Neural cell (in vitro differentiated cells): ENCODE results near the gene GFM1. TPM values are rescaled to one million over a fixed set of nuclear protein-coding genes. Genes with fewer than 3 reads are reported as not detected.
A peak's percentile ranks its signal among the peaks of the same experiment; 100 is the strongest.

Experiments
- H2AFZ ChIP-seq: fragments of 200-600, 300-800 bp; sonication (generic), shearing (Covaris generic); 2 replicates; pipeline ENCODE4 v1.6.0; 2014; ENCODE audit warnings: low read depth, mild to moderate bottlenecking, antibody characterized with exemption, low read length, moderate library complexity
- H3F3A ChIP-seq: fragments of 200-600 bp; shearing (Covaris generic); 2 replicates; pipeline ENCODE4 v1.6.1; 2016; ENCODE audit warnings: mild to moderate bottlenecking, moderate library complexity, mixed read lengths, antibody characterized with exemption, low read length; ENCODE audit not compliant: insufficient read depth, poor library complexity, severe bottlenecking
- H3K27ac ChIP-seq: fragments of 200-600, 300-800 bp; sonication (generic), shearing (Covaris generic); 2 replicates; pipeline ENCODE4 v1.5.1; 2014; ENCODE audit warnings: mild to moderate bottlenecking, low read length, moderate library complexity
- H3K27me3 ChIP-seq: fragments of 300-800, 200-600 bp; sonication (generic), shearing (Covaris generic); 2 replicates; pipeline ENCODE4 v1.6.0; 2014; ENCODE audit warnings: mild to moderate bottlenecking, low read depth, low read length, moderate library complexity; ENCODE audit not compliant: insufficient read depth
- H3K36me3 ChIP-seq: fragments of 300-800, 200-600 bp; sonication (generic), shearing (Covaris generic); 2 replicates; pipeline ENCODE4 v1.5.1; 2014; ENCODE audit warnings: mild to moderate bottlenecking, antibody characterized with exemption, low read length, moderate library complexity; ENCODE audit not compliant: insufficient read depth
- H3K4me2 ChIP-seq: fragments of 300-800, 200-600 bp; sonication (generic), shearing (Covaris generic); 2 replicates; pipeline ENCODE4 v1.6.0; 2014; ENCODE audit warnings: mild to moderate bottlenecking, low read length
- H3K4me3 ChIP-seq: fragments of 300-800, 200-600 bp; sonication (generic), shearing (Covaris generic); 2 replicates; pipeline ENCODE4 v1.5.1; 2014; ENCODE audit warnings: mild to moderate bottlenecking, low read length, moderate library complexity
- H3K79me2 ChIP-seq: fragments of 200-600 bp; shearing (Covaris generic); replicated peaks from 2 replicates; pipeline ENCODE4 v1.6.0; 2014; ENCODE audit warnings: mild to moderate bottlenecking, low read length, moderate library complexity; ENCODE audit not compliant: insufficient read depth
- H3K9ac ChIP-seq: fragments of 300-800, 200-600 bp; sonication (generic), shearing (Covaris generic); 2 replicates; pipeline ENCODE4 v1.6.1; 2016; ENCODE audit warnings: mild to moderate bottlenecking, low read length, mixed read lengths
- H3K9me2 ChIP-seq: fragments of 200-600 bp; shearing (Covaris generic); 2 replicates; pipeline ENCODE4 v1.6.1; 2016; ENCODE audit warnings: mild to moderate bottlenecking, low read length, mixed read lengths; ENCODE audit not compliant: insufficient read depth
- H3K9me3 ChIP-seq: fragments of 200-600, 300-800 bp; sonication (generic), shearing (Covaris generic); 2 replicates; pipeline ENCODE4 v1.6.1; 2016; ENCODE audit warnings: mild to moderate bottlenecking, mixed run types, low read length, moderate library complexity, mixed read lengths
- H4K20me1 ChIP-seq: fragments of 200-600 bp; shearing (Covaris generic); 2 replicates; pipeline ENCODE4 v1.6.1; 2016; ENCODE audit warnings: mild to moderate bottlenecking, mixed run types; ENCODE audit not compliant: insufficient read depth
- CTCF ChIP-seq: fragments of 450-650 bp; IDR thresholded peaks from 2 replicates; pipeline ENCODE4 v1.5.1; 2014; ENCODE audit warnings: antibody characterized with exemption, mild to moderate bottlenecking, moderate library complexity; ENCODE audit not compliant: poor library complexity, severe bottlenecking
- EP300 ChIP-seq: fragments of 450-650 bp; conservative IDR thresholded peaks from 2 replicates; pipeline ENCODE4 v1.6.1; 2014; ENCODE audit warnings: antibody characterized with exemption, mild to moderate bottlenecking, moderate library complexity; ENCODE audit not compliant: poor library complexity, severe bottlenecking
- EZH2 ChIP-seq: fragments of 200-600, 300-800 bp; shearing (Covaris generic), sonication (generic); IDR thresholded peaks from 2 replicates; pipeline ENCODE4 v1.6.1; 2014; ENCODE audit warnings: antibody characterized with exemption, low read length, borderline replicate concordance, mild to moderate bottlenecking; ENCODE audit not compliant: insufficient read depth, poor library complexity, severe bottlenecking
- MXI1 ChIP-seq: fragments of 450-650 bp; conservative IDR thresholded peaks from 2 replicates; pipeline ENCODE4 v1.6.1; 2014; ENCODE audit warnings: antibody characterized with exemption, mild to moderate bottlenecking; ENCODE audit not compliant: poor library complexity, severe bottlenecking
- POLR2AphosphoS5 ChIP-seq: IDR thresholded peaks from 2 replicates; pipeline ENCODE4 v1.6.1; 2012
- RAD21 ChIP-seq: fragments of 450-650 bp; conservative IDR thresholded peaks from 2 replicates; pipeline ENCODE4 v1.6.1; 2014; ENCODE audit warnings: antibody characterized with exemption, mild to moderate bottlenecking, moderate library complexity
- REST ChIP-seq: IDR thresholded peaks from 2 replicates; pipeline ENCODE4 v1.6.1; 2012; ENCODE audit warnings: borderline replicate concordance
- SMC3 ChIP-seq: fragments of 450-650 bp; conservative IDR thresholded peaks from 2 replicates; pipeline ENCODE4 v1.6.1; 2014; ENCODE audit warnings: antibody characterized with exemption, mild to moderate bottlenecking, moderate library complexity; ENCODE audit not compliant: poor library complexity
- TAF1 ChIP-seq: IDR thresholded peaks from 2 replicates; pipeline ENCODE4 v1.6.1; 2012; ENCODE audit warnings: low read depth
- polyA plus RNA-seq: library from polyadenylated mRNA; depleted of rRNA; stranded (reverse); fragments of >200 nt; gene quantifications from 2 replicates; pipeline ENCODE4 v1.2.3, GENCODE V29; 2014

GFM1 gene
- polyA plus RNA-seq, 1 donor from 2014 or later, result 67.1 TPM

- no peak overlapping the region for H3K27ac ChIP-seq
- peaks cover 8% of the 10 kb centered on the region for H3K36me3 ChIP-seq
- H3K79me2 ChIP-seq, result no peaks in the 10 kb centered on the region
- H4K20me1 ChIP-seq, result no peaks in the 10 kb centered on the region
- no peak overlapping the region for H3K9ac ChIP-seq
- H3K9me2 ChIP-seq, result no peaks in the 10 kb centered on the region
- peak overlapping the region; percentile 52 for H3K4me3 ChIP-seq
- H3K27me3 ChIP-seq, result no peaks in the 10 kb centered on the region
- TF ChIP-seq REST (no peak), TAF1 (no peak), POLR2AphosphoS5 (no peak), EZH2 (no peak), EP300 (no peak), RAD21 (no peak), SMC3 (no peak), MXI1 (no peak), CTCF (no peak)
- H2AFZ ChIP-seq, result no peak overlapping the region
- H3K9me3 ChIP-seq, result no peaks in the 10 kb centered on the region
- H3K4me2 ChIP-seq, result no peak overlapping the region
- H3F3A ChIP-seq, result no peaks in the 10 kb centered on the region
These were observed 27.5 kb downstream of the GFM1 start for GRCh38 chr3:158671821-158672214.

- Histone ChIP-seq H3K36me3 (peaks cover 5% of the 10 kb centered on the region), H3F3A (no peaks in the 10 kb centered on the region)
These were observed 28.2 kb downstream of the GFM1 start, which contains the start of gene LXN for GRCh38 chr3:158672215-158673176. Gene LXN, minus strand, starts transcription at chr3:158672648. Its CDS starts 170 bp downstream, at chr3:158672478.

More at GRCh38 chr3:158672215-158673176, 28.2 kb downstream of the GFM1 start, which contains the start of gene LXN:
- no peaks in the 10 kb centered on the region for H3K27me3 ChIP-seq
- no peak within 1 kb of the TSS for H3K9ac ChIP-seq
- H3K9me2 ChIP-seq, result no peaks in the 10 kb centered on the region
- no peak within 1 kb of the TSS for H3K27ac ChIP-seq
- H3K9me3 ChIP-seq, result no peaks in the 10 kb centered on the region
- H3K79me2 ChIP-seq, result no peaks in the 10 kb centered on the region
- no peak within 1 kb of the TSS for H2AFZ ChIP-seq
- H4K20me1 ChIP-seq, result no peaks in the 10 kb centered on the region
- no peak within 1 kb of the TSS for H3K4me2 ChIP-seq
- TF ChIP-seq EZH2, result no peak
- TF ChIP-seq SMC3, result peak; percentile 36
- peak; percentile 53 for TF ChIP-seq CTCF
- TF ChIP-seq POLR2AphosphoS5, result no peak
- H3K4me3 ChIP-seq, result peak within 1 kb of the TSS; percentile 52
